A673 (cell line): ENCODE measurements around the gene SH2B3.
"Not testable (repeated sequence)": the region's sequence is repeated elsewhere in the genome, so short reads cannot be mapped to it uniquely, and the experiment has no call there.

Source experiments
- EZH2 ChIP-seq: fragments of 200-600 bp; sonication (generic); IDR thresholded peaks from 2 replicates; pipeline ENCODE4 v1.6.1; 2017; ENCODE audit warnings: borderline replicate concordance, low read depth, mild to moderate bottlenecking, mixed read lengths, antibody characterized with exemption, low read length; ENCODE audit not compliant: poor library complexity, severe bottlenecking
- TF ChIP-seq, protein P1 (sequence below): fragments of 300-800, 200-600 bp; sonication (generic); conservative IDR thresholded peaks from 2 replicates; pipeline ENCODE4 v1.5.1; 2017; ENCODE audit warnings: low read depth, mild to moderate bottlenecking, antibody characterized with exemption, low read length, moderate library complexity, mixed read lengths

DNA sequence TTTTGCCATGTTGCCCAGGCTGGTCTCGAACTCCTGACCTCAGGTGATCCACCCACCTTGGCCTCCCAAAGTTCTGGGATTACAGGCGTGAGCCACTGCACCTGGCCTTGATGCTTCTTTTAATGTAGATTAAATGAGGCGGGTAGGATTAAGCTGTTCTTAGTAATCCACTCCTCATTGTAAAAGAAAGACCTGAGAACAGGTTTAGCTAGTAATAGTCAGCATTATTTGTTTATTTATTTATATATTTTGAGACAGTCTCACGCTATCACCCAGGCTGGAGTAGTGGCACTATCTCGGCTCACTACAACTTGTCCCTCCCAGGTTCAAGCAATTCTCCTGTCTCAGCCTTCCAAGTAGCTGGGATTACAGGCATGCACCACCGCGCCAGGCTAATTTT, 9.5 kb upstream of the SH2B3 start:
- TF ChIP-seq, protein P1, sequence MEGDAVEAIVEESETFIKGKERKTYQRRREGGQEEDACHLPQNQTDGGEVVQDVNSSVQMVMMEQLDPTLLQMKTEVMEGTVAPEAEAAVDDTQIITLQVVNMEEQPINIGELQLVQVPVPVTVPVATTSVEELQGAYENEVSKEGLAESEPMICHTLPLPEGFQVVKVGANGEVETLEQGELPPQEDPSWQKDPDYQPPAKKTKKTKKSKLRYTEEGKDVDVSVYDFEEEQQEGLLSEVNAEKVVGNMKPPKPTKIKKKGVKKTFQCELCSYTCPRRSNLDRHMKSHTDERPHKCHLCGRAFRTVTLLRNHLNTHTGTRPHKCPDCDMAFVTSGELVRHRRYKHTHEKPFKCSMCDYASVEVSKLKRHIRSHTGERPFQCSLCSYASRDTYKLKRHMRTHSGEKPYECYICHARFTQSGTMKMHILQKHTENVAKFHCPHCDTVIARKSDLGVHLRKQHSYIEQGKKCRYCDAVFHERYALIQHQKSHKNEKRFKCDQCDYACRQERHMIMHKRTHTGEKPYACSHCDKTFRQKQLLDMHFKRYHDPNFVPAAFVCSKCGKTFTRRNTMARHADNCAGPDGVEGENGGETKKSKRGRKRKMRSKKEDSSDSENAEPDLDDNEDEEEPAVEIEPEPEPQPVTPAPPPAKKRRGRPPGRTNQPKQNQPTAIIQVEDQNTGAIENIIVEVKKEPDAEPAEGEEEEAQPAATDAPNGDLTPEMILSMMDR, result not testable (repeated sequence)
- not testable (repeated sequence) for TF ChIP-seq EZH2
